NCI-H460 (cell line): ENCODE data around the gene WWOX. TPM values are rescaled to one million over a fixed set of nuclear protein-coding genes. Genes with fewer than 3 reads are reported as not detected.

ENCODE experiments used
- DNase-seq: peaks from one replicate; pipeline ENCODE4 v3.0.0-alpha.2; 2016; ENCODE audit warnings: low read depth; ENCODE audit errors: extremely low read depth
- total RNA-seq: library from RNA; depleted of rRNA; stranded (reverse); fragments of >200 nt; shearing (Covaris generic); gene quantifications from 2 replicates; pipeline ENCODE4 v1.2.3, GENCODE V29; 2014

The WWOX gene
- total RNA-seq, 1 experiment from 2014 or later = 11.1 TPM

- DNase-seq = no peak
These were observed 3.4 kb downstream of the WWOX start for GRCh38 chr16:78102865-78103264.

- DNase-seq = no peak
These were observed 6.1 kb downstream of the WWOX start for GRCh38 chr16:78105517-78105916.

GRCh38 chr16:78106686-78107085 is 7.2 kb downstream of the WWOX start:
- no peak for DNase-seq

GRCh38 chr16:78108451-78108850 is 9.0 kb downstream of the WWOX start:
- DNase-seq = no peak

GRCh38 chr16:78113258-78113657 is 13.8 kb downstream of the WWOX start:
- DNase-seq = no peak

GRCh38 chr16:78115659-78116058 is 16.2 kb downstream of the WWOX start:
- DNase-seq = no peak

GRCh38 chr16:78116946-78117345 is 17.5 kb downstream of the WWOX start:
- no peak for DNase-seq

GRCh38 chr16:78117391-78117790 is 17.9 kb downstream of the WWOX start:
- no peak for DNase-seq

- DNase-seq = no peak
These were observed 19.1 kb downstream of the WWOX start for GRCh38 chr16:78118469-78119025.

GRCh38 chr16:78122774-78123315 is 23.4 kb downstream of the WWOX start:
- peak; percentile 66 for DNase-seq

GRCh38 chr16:78125112-78125844 is 25.8 kb downstream of the WWOX start:
- no peak for DNase-seq

- no peak for DNase-seq
These were observed 27.2 kb downstream of the WWOX start for GRCh38 chr16:78126662-78127061.

GRCh38 chr16:78127130-78127529 is 27.7 kb downstream of the WWOX start:
- no peak for DNase-seq

GRCh38 chr16:78128913-78129312 is 29.5 kb downstream of the WWOX start:
- DNase-seq = no peak

- DNase-seq = no peak
These were observed 29.9 kb downstream of the WWOX start for GRCh38 chr16:78129349-78129748.

- DNase-seq = no peak
These were observed 30.7 kb downstream of the WWOX start for GRCh38 chr16:78130083-78130608.

- DNase-seq = no peak
These were observed 31.5 kb downstream of the WWOX start for GRCh38 chr16:78130950-78131349.

- no peak for DNase-seq
These were observed 34.5 kb downstream of the WWOX start for GRCh38 chr16:78133919-78134318.

GRCh38 chr16:78134944-78135619 is 35.6 kb downstream of the WWOX start:
- DNase-seq = no peak

GRCh38 chr16:78137179-78137578 is 37.7 kb downstream of the WWOX start:
- DNase-seq = no peak

- no peak for DNase-seq
These were observed 38.5 kb downstream of the WWOX start for GRCh38 chr16:78137782-78138616.
